Measurements from ENCODE around the gene OR10H1. TPM values are rescaled to one million over a fixed set of nuclear protein-coding genes. Genes with fewer than 3 reads are reported as not detected.
"Not testable (repeated sequence)": the region's sequence is repeated elsewhere in the genome, so short reads cannot be mapped to it uniquely, and the experiment has no call there.

OR10H1 gene
- total and polyA plus RNA-seq, 4 donors = not detected

GRCh38 chr19:15811476-15811875 lies 4.0 kb downstream of the OR10H1 start:
- no peak for TF ChIP-seq CTCF (IDR thresholded peaks at IDR 0.05; ENCODE audit: control extremely low read depth, extremely low read depth)
- no peak for ATAC-seq (ENCODE audit: insufficient read depth, low FRiP score)
- Histone ChIP-seq H3K27me3 (ENCODE audit: control insufficient read depth in 3 of 3, insufficient read depth in 3 of 3, low read length in 2 of 3) (peaks cover 0 to 13% (median 3%) of the 10 kb centered on the region in 3 donors), H3K4me1 (ENCODE audit: control insufficient read depth in 5 of 5, insufficient read depth in 5 of 5, low read length in 5 of 5) (no peaks in the 10 kb centered on the region), H3K27ac (ENCODE audit: low read depth in 1 of 2, low read length in 1 of 2) (no peak overlapping the region), H3K9ac (ENCODE audit: insufficient read depth in 1 of 2, low read length in 2 of 2) (no peak overlapping the region), H3K9me3 (ENCODE audit: control insufficient read depth in 4 of 4, insufficient read depth in 3 of 4, low read length in 3 of 4) (no peaks in the 10 kb centered on the region), H3K4me3 (no peak overlapping the region), H3K36me3 (ENCODE audit: control insufficient read depth in 4 of 4, insufficient read depth in 4 of 4, low read length in 4 of 4) (no peaks in the 10 kb centered on the region)
- no peak for DNase-seq
- 88 to 94% methylated on average over 4 of the region's 4 CpGs for WGBS, 2 donors

- DNase-seq (peak in 1 of 3 donors; percentile 8), ATAC-seq (ENCODE audit: insufficient read depth, low FRiP score) (no peak)
- H3K27me3 ChIP-seq (ENCODE audit: control insufficient read depth in 3 of 3, insufficient read depth in 3 of 3, low read length in 2 of 3) = peaks cover 0 to 13% (median 3%) of the 10 kb centered on the region in 3 donors
- no peak overlapping the region for H3K4me3 ChIP-seq
- no peak overlapping the region for H3K9ac ChIP-seq (ENCODE audit: insufficient read depth in 1 of 2, low read length in 2 of 2)
- WGBS, 2 donors = 62 to 72% methylated on average over 7 of the region's 7 CpGs
- no peaks in the 10 kb centered on the region for H3K4me1 ChIP-seq (ENCODE audit: control insufficient read depth in 5 of 5, insufficient read depth in 5 of 5, low read length in 5 of 5)
- TF ChIP-seq CTCF (IDR thresholded peaks at IDR 0.05; ENCODE audit: control extremely low read depth, extremely low read depth) = no peak
- no peaks in the 10 kb centered on the region for H3K36me3 ChIP-seq (ENCODE audit: control insufficient read depth in 4 of 4, insufficient read depth in 4 of 4, low read length in 4 of 4)
- no peaks in the 10 kb centered on the region for H3K9me3 ChIP-seq (ENCODE audit: control insufficient read depth in 4 of 4, insufficient read depth in 3 of 4, low read length in 3 of 4)
- H3K27ac ChIP-seq (ENCODE audit: low read depth in 1 of 2, low read length in 1 of 2) = no peak overlapping the region
These were observed 5.1 kb downstream of the OR10H1 start for GRCh38 chr19:15810335-15810734.

- not testable (repeated sequence) for H3K36me3 ChIP-seq (ENCODE audit: control insufficient read depth in 4 of 4, insufficient read depth in 4 of 4, low read length in 4 of 4); H3K27me3 ChIP-seq (ENCODE audit: control insufficient read depth in 3 of 3, insufficient read depth in 3 of 3, low read length in 2 of 3); H3K9me3 ChIP-seq (ENCODE audit: control insufficient read depth in 4 of 4, insufficient read depth in 3 of 4, low read length in 3 of 4); DNase-seq; H3K4me3 ChIP-seq; H3K27ac ChIP-seq (ENCODE audit: low read depth in 1 of 2, low read length in 1 of 2); ATAC-seq (ENCODE audit: insufficient read depth, low FRiP score); H3K9ac ChIP-seq (ENCODE audit: insufficient read depth in 1 of 2, low read length in 2 of 2); H3K4me1 ChIP-seq (ENCODE audit: control insufficient read depth in 5 of 5, insufficient read depth in 5 of 5, low read length in 5 of 5)
- 92 to 96% methylated on average over 17 to 18 of the region's 18 CpGs for WGBS, 2 donors
These were observed 21.2 kb downstream of the OR10H1 start for GRCh38 chr19:15794279-15794678.

GRCh38 chr19:15790096-15790495 lies 25.4 kb downstream of the OR10H1 start:
- H3K36me3 ChIP-seq (ENCODE audit: control insufficient read depth in 4 of 4, insufficient read depth in 4 of 4, low read length in 4 of 4) = no peaks in the 10 kb centered on the region
- no peaks in the 10 kb centered on the region for H3K27me3 ChIP-seq (ENCODE audit: control insufficient read depth in 3 of 3, insufficient read depth in 3 of 3, low read length in 2 of 3)
- H3K4me3 ChIP-seq = no peak overlapping the region
- WGBS, 2 donors = 65 to 71% methylated on average over 6 of the region's 6 CpGs
- no peaks in the 10 kb centered on the region for H3K9me3 ChIP-seq (ENCODE audit: control insufficient read depth in 4 of 4, insufficient read depth in 3 of 4, low read length in 3 of 4)
- no peak overlapping the region for H3K9ac ChIP-seq (ENCODE audit: insufficient read depth in 1 of 2, low read length in 2 of 2)
- no peak for ATAC-seq (ENCODE audit: insufficient read depth, low FRiP score)
- no peaks in the 10 kb centered on the region for H3K4me1 ChIP-seq (ENCODE audit: control insufficient read depth in 5 of 5, insufficient read depth in 5 of 5, low read length in 5 of 5)
- DNase-seq = no peak
- no peak for TF ChIP-seq CTCF (IDR thresholded peaks at IDR 0.05; ENCODE audit: control extremely low read depth, extremely low read depth)
- no peak overlapping the region for H3K27ac ChIP-seq (ENCODE audit: low read depth in 1 of 2, low read length in 1 of 2)
